H1 (cell line): Measurements from ENCODE around the gene MYO9B. TPM values are rescaled to one million over a fixed set of nuclear protein-coding genes. Genes with fewer than 3 reads are reported as not detected.

Source experiments
- CEBPB ChIP-seq: IDR thresholded peaks from 2 replicates; pipeline ENCODE4 v1.6.1; 2012; ENCODE audit warnings: low read depth, low read length
- CHD2 ChIP-seq: IDR thresholded peaks from 2 replicates; pipeline ENCODE4 v1.6.1; 2012; ENCODE audit warnings: low read length, improper control_type of control experiment
- FOSL1 ChIP-seq: IDR thresholded peaks from 2 replicates; pipeline ENCODE4 v1.6.1; 2011; ENCODE audit warnings: mild to moderate bottlenecking, low read depth, low read length, moderate library complexity; ENCODE audit not compliant: insufficient read depth
- polyA plus RNA-seq, 7 experiments: library from polyadenylated mRNA; depleted of rRNA in 3 of 7; stranded (reverse) in 5 of 7; unstranded in 2 of 7; fragments of >200 nt in 5 of 7; fragments of 200-250 nt in 2 of 7; gene quantifications; 1 replicate in 5 of 7; 2 replicates in 1 of 7; 4 replicates in 1 of 7; pipeline versions ENCODE4 v1.2.1 to v1.2.3, GENCODE V29; 2011 to 2013; ENCODE audit warnings: missing spikeins in 2 of 7, mixed read lengths in 2 of 7
- total RNA-seq: library from RNA; stranded (reverse); fragmentation: NEBNext Ultra II Directional; extraction: Animal tissue kit (Norgen Biotek cat#: 25700); gene quantifications from 2 replicates; pipeline ENCODE4 v1.2.1, GENCODE V29; 2021
- TF ChIP-seq, protein P1 (sequence below): fragments of 300-600 bp; sonication (generic); IDR thresholded peaks from 2 replicates; pipeline ENCODE4 v1.7.1; 2012; ENCODE audit warnings: low read length, moderate library complexity, mild to moderate bottlenecking, inconsistent platforms; ENCODE audit not compliant: insufficient replicate concordance

MYO9B gene
- total and polyA plus RNA-seq, 2 of the 8 experiments (the other 6 are each of a cell fraction or from before 2014, with no cell fraction given) = 27.6 to 77.1 TPM

DNA sequence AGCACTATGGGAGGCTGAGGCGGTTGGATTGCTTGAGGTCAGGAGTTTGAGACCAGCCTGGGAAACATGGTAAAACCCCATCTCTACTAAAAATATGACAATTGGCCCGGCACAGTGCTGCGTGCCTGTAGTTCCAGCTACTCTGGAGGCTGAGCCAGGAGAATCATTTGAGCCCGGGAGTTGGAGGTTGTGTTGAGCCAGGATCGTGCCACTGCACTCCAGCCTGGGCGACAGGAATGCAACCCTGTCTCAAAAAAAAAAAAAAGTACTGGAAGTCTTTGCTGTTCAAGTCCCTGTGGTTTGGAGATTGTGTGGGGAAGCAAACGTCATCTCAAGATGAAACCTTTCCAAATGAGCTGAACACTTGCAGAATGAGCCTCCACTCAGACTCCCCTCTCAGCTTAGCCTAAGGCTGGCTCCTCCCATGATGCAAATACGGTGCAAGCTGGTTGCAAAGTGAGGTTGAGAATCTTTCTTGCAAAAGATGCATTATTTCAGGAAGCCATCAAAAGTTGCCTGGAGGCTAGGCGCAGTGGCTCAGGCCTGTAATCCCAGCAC lies 46.2 kb downstream of the MYO9B start (continued):
- TF ChIP-seq, protein P1, sequence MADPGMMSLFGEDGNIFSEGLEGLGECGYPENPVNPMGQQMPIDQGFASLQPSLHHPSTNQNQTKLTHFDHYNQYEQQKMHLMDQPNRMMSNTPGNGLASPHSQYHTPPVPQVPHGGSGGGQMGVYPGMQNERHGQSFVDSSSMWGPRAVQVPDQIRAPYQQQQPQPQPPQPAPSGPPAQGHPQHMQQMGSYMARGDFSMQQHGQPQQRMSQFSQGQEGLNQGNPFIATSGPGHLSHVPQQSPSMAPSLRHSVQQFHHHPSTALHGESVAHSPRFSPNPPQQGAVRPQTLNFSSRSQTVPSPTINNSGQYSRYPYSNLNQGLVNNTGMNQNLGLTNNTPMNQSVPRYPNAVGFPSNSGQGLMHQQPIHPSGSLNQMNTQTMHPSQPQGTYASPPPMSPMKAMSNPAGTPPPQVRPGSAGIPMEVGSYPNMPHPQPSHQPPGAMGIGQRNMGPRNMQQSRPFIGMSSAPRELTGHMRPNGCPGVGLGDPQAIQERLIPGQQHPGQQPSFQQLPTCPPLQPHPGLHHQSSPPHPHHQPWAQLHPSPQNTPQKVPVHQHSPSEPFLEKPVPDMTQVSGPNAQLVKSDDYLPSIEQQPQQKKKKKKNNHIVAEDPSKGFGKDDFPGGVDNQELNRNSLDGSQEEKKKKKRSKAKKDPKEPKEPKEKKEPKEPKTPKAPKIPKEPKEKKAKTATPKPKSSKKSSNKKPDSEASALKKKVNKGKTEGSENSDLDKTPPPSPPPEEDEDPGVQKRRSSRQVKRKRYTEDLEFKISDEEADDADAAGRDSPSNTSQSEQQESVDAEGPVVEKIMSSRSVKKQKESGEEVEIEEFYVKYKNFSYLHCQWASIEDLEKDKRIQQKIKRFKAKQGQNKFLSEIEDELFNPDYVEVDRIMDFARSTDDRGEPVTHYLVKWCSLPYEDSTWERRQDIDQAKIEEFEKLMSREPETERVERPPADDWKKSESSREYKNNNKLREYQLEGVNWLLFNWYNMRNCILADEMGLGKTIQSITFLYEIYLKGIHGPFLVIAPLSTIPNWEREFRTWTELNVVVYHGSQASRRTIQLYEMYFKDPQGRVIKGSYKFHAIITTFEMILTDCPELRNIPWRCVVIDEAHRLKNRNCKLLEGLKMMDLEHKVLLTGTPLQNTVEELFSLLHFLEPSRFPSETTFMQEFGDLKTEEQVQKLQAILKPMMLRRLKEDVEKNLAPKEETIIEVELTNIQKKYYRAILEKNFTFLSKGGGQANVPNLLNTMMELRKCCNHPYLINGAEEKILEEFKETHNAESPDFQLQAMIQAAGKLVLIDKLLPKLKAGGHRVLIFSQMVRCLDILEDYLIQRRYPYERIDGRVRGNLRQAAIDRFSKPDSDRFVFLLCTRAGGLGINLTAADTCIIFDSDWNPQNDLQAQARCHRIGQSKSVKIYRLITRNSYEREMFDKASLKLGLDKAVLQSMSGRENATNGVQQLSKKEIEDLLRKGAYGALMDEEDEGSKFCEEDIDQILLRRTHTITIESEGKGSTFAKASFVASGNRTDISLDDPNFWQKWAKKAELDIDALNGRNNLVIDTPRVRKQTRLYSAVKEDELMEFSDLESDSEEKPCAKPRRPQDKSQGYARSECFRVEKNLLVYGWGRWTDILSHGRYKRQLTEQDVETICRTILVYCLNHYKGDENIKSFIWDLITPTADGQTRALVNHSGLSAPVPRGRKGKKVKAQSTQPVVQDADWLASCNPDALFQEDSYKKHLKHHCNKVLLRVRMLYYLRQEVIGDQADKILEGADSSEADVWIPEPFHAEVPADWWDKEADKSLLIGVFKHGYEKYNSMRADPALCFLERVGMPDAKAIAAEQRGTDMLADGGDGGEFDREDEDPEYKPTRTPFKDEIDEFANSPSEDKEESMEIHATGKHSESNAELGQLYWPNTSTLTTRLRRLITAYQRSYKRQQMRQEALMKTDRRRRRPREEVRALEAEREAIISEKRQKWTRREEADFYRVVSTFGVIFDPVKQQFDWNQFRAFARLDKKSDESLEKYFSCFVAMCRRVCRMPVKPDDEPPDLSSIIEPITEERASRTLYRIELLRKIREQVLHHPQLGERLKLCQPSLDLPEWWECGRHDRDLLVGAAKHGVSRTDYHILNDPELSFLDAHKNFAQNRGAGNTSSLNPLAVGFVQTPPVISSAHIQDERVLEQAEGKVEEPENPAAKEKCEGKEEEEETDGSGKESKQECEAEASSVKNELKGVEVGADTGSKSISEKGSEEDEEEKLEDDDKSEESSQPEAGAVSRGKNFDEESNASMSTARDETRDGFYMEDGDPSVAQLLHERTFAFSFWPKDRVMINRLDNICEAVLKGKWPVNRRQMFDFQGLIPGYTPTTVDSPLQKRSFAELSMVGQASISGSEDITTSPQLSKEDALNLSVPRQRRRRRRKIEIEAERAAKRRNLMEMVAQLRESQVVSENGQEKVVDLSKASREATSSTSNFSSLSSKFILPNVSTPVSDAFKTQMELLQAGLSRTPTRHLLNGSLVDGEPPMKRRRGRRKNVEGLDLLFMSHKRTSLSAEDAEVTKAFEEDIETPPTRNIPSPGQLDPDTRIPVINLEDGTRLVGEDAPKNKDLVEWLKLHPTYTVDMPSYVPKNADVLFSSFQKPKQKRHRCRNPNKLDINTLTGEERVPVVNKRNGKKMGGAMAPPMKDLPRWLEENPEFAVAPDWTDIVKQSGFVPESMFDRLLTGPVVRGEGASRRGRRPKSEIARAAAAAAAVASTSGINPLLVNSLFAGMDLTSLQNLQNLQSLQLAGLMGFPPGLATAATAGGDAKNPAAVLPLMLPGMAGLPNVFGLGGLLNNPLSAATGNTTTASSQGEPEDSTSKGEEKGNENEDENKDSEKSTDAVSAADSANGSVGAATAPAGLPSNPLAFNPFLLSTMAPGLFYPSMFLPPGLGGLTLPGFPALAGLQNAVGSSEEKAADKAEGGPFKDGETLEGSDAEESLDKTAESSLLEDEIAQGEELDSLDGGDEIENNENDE = no peak
- TF ChIP-seq CEBPB = no peak
- TF ChIP-seq CHD2 = no peak
- TF ChIP-seq FOSL1 = no peak
